Ishikawa (cell line): Measurements from ENCODE around the gene REPS2.

Experiments
- CEBPB ChIP-seq: IDR thresholded peaks from 2 replicates; pipeline ENCODE4 v1.6.1; 2012
- CREB1 ChIP-seq: IDR thresholded peaks from 2 replicates; pipeline ENCODE4 v1.6.1; 2012; ENCODE audit warnings: low read depth
- EGR1 ChIP-seq: IDR thresholded peaks from 2 replicates; pipeline ENCODE4 v1.6.1; 2012
- EP300 ChIP-seq: IDR thresholded peaks from 2 replicates; pipeline ENCODE4 v1.6.1; 2012; ENCODE audit warnings: borderline replicate concordance
- FOXM1 ChIP-seq: IDR thresholded peaks from 2 replicates; pipeline ENCODE4 v1.6.1; 2012; ENCODE audit warnings: low read depth, borderline replicate concordance
- NFIC ChIP-seq: IDR thresholded peaks from 2 replicates; pipeline ENCODE4 v1.6.1; 2012
- RAD21 ChIP-seq: IDR thresholded peaks from 2 replicates; pipeline ENCODE4 v1.6.1; 2012; ENCODE audit warnings: low read depth
- TAF1 ChIP-seq: IDR thresholded peaks from 2 replicates; pipeline ENCODE4 v1.6.1; 2012; ENCODE audit warnings: low read depth, mild to moderate bottlenecking
- TCF12 ChIP-seq: IDR thresholded peaks from 2 replicates; pipeline ENCODE4 v1.6.1; 2012; ENCODE audit warnings: low read depth
- TEAD4 ChIP-seq: IDR thresholded peaks from 2 replicates; pipeline ENCODE4 v1.6.1; 2012
- YY1 ChIP-seq: IDR thresholded peaks from 2 replicates; pipeline ENCODE4 v1.6.1; 2012; ENCODE audit warnings: low read depth
- ZBTB7A ChIP-seq: IDR thresholded peaks from 2 replicates; pipeline ENCODE4 v1.6.1; 2012; ENCODE audit warnings: low read depth
- TF ChIP-seq, protein P1 (sequence below): IDR thresholded peaks from 2 replicates; pipeline ENCODE4 v1.6.1; 2012
- TF ChIP-seq, protein P2 (sequence below): IDR thresholded peaks from 2 replicates; pipeline ENCODE4 v1.6.1; 2012; ENCODE audit warnings: low read depth, mild to moderate bottlenecking
- TF ChIP-seq, protein P3 (sequence below): IDR thresholded peaks from 2 replicates; pipeline ENCODE4 v1.6.1; 2012

Gene REPS2

DNA sequence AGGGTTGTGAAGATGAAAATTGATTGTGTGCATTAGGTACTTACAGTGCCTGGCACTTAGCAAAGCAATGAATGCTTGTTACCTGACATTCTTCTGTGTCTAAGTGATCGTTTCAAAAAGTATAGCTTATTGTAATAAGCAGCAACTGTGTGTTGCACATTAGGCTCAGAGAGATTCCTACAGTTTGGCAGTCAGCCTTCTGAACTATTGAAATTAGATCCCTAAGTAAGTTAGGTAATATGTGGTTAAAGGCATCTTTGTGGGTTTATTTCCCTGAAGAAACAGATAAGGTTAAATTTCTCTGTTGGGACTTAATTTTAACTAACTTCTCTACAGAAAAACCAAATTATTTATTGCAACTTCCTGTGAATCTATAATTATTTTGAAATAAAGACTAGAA, 93.4 kb downstream of the REPS2 start:
- TF ChIP-seq TAF1: no peak
- TF ChIP-seq FOXM1: no peak
- TF ChIP-seq NFIC: no peak
- no peak for TF ChIP-seq EGR1

DNA sequence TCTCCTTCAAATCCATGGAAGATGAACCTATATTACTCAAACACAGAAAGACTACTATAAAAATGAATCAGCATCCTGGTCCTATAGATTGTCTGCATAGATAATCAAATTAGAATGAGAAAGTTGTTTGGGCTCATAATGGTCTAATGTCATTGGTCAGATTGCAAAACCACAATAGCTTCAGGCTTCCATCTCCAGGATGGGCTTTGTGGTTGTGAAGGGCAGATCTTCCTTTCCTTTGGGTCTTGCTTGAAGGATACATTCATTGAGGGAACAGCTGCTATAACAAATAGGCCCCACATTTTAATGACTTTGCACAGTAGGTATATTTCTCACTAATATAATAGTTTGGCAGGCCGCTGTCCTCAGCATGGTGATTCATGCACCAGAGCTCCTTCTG, 94.3 kb downstream of the REPS2 start:
- TF ChIP-seq FOXM1 (no peak), EP300 (no peak), RAD21 (no peak), YY1 (no peak), TCF12 (no peak), NFIC (no peak), EGR1 (no peak), ZBTB7A (no peak), CREB1 (no peak), CEBPB (no peak), TEAD4 (no peak)
- TF ChIP-seq, protein P1, sequence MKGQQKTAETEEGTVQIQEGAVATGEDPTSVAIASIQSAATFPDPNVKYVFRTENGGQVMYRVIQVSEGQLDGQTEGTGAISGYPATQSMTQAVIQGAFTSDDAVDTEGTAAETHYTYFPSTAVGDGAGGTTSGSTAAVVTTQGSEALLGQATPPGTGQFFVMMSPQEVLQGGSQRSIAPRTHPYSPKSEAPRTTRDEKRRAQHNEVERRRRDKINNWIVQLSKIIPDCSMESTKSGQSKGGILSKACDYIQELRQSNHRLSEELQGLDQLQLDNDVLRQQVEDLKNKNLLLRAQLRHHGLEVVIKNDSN: no peak
- TF ChIP-seq, protein P2, sequence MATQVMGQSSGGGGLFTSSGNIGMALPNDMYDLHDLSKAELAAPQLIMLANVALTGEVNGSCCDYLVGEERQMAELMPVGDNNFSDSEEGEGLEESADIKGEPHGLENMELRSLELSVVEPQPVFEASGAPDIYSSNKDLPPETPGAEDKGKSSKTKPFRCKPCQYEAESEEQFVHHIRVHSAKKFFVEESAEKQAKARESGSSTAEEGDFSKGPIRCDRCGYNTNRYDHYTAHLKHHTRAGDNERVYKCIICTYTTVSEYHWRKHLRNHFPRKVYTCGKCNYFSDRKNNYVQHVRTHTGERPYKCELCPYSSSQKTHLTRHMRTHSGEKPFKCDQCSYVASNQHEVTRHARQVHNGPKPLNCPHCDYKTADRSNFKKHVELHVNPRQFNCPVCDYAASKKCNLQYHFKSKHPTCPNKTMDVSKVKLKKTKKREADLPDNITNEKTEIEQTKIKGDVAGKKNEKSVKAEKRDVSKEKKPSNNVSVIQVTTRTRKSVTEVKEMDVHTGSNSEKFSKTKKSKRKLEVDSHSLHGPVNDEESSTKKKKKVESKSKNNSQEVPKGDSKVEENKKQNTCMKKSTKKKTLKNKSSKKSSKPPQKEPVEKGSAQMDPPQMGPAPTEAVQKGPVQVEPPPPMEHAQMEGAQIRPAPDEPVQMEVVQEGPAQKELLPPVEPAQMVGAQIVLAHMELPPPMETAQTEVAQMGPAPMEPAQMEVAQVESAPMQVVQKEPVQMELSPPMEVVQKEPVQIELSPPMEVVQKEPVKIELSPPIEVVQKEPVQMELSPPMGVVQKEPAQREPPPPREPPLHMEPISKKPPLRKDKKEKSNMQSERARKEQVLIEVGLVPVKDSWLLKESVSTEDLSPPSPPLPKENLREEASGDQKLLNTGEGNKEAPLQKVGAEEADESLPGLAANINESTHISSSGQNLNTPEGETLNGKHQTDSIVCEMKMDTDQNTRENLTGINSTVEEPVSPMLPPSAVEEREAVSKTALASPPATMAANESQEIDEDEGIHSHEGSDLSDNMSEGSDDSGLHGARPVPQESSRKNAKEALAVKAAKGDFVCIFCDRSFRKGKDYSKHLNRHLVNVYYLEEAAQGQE: no peak
- TF ChIP-seq, protein P3, sequence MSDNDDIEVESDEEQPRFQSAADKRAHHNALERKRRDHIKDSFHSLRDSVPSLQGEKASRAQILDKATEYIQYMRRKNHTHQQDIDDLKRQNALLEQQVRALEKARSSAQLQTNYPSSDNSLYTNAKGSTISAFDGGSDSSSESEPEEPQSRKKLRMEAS: no peak

DNA sequence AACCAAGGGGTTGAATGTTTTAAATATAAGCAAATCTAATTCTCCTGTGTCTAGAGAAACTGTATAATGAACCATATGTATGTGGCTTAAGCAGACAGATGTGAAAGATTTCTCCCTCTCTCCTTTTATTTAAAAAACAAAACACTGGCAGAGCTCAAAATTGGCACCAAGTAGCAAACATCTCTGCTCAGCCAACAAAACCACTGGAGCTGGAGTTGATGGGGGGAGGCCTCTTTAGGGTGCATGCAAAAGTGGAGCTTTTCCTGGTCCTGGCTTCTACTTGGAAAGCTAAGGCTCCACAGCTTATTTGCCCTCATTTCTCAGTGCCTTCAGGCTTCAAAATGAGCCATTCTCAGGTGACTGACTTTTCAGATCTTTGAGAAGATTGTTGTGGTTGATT, 95.6 kb downstream of the REPS2 start:
- TF ChIP-seq YY1 (no peak), CEBPB (no peak), EP300 (no peak), ZBTB7A (no peak), NFIC (no peak), CREB1 (no peak), TCF12 (no peak), FOXM1 (no peak), TEAD4 (no peak), TAF1 (no peak), RAD21 (no peak), EGR1 (no peak)
- TF ChIP-seq, protein P3: no peak
- TF ChIP-seq, protein P1: no peak
- TF ChIP-seq, protein P2: no peak

DNA sequence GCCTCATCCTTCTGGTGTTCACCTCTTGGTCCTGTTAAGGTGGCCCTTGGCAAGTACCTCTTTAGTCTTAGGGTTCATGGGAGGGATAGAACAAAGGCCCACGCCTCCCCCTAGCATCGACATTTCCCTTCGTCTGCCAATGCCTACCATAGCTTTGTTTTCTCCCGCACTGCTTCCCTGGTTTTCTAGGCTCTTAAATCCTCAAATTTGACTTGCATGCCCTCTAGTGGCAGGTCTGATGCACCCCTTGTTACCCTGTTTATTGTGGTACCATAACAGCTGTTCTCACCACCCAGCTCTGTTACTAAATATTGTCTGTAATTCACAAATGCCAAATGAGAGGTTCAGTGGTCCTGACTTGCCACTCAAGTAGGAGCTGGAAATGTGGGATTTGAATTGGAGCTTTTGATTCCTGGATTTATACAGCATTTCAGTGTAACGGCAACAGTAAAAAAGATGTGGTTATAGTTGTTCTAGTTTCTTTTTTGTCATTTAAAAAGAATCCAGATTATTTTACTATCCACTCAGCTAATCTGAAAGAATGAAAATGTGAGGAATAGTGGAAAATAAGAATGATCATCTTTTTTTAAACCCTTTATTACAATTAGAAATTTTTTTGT, 100.1 kb downstream of the REPS2 start:
- TF ChIP-seq RAD21: peak; percentile 86
- TF ChIP-seq, protein P2: no peak

DNA sequence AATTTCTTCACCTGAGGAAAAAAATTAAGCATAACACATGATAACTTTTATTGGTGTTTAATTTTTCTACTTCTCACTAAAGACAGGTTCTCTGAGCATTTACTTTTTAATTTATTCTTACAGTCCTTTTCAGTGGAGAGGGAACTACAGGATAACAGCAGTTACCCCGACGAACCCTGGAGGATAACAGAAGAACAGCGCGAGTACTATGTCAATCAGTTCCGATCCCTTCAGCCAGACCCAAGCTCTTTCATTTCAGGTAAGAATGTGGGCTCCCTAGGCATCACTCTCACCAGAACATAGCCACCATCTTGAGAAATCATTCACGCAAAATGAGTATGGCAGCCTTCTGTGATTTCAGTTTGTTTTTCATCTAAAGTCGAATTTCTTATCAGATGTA, 100.8 kb downstream of the REPS2 start:
- TF ChIP-seq CEBPB: no peak
- TF ChIP-seq, protein P2: no peak
- no peak for TF ChIP-seq ZBTB7A
- TF ChIP-seq TAF1: no peak
- TF ChIP-seq EP300: no peak
- TF ChIP-seq TEAD4: no peak
- TF ChIP-seq CREB1: no peak
- TF ChIP-seq, protein P3: no peak
- TF ChIP-seq NFIC: no peak
- no peak for TF ChIP-seq YY1
- TF ChIP-seq TCF12: no peak
- no peak for TF ChIP-seq EGR1
- no peak for TF ChIP-seq FOXM1
- TF ChIP-seq, protein P1: no peak
- no peak for TF ChIP-seq RAD21
